Prostate gland (tissue), 2 donors: ENCODE data around the gene DNAJC5G.

Experiments
- POLR2A ChIP-seq: fragments of 450-650 bp; IDR thresholded peaks from one replicate; pipeline ENCODE4 v1.6.1; 2016; ENCODE audit warnings: antibody characterized with exemption, mild to moderate bottlenecking
- TF ChIP-seq, protein P1 (sequence below), 4 experiments: fragments of 200-600 bp in 2 of 4; fragments of 450-650 bp in 2 of 4; sonication (generic) in 2 of 4; IDR thresholded peaks; 1 replicate in 3 of 4; 2 replicates in 1 of 4; pipeline ENCODE4 v1.5.1; 2016 to 2019; ENCODE audit warnings: antibody characterized with exemption in 4 of 4, mild to moderate bottlenecking in 2 of 4, moderate library complexity in 2 of 4

DNA sequence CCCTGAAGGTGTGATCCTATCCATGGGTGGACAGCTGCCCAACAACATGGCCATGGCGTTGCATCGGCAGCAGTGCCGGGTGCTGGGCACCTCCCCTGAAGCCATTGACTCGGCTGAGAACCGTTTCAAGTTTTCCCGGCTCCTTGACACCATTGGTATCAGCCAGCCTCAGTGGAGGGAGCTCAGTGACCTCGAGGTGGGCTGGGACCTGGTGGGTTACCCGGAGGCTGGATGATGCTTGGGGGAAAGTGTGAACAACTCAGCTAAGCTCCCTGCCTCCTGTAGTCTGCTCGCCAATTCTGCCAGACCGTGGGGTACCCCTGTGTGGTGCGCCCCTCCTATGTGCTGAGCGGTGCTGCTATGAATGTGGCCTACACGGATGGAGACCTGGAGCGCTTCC is 41.9 kb upstream of the DNAJC5G start:
- TF ChIP-seq, protein P1, sequence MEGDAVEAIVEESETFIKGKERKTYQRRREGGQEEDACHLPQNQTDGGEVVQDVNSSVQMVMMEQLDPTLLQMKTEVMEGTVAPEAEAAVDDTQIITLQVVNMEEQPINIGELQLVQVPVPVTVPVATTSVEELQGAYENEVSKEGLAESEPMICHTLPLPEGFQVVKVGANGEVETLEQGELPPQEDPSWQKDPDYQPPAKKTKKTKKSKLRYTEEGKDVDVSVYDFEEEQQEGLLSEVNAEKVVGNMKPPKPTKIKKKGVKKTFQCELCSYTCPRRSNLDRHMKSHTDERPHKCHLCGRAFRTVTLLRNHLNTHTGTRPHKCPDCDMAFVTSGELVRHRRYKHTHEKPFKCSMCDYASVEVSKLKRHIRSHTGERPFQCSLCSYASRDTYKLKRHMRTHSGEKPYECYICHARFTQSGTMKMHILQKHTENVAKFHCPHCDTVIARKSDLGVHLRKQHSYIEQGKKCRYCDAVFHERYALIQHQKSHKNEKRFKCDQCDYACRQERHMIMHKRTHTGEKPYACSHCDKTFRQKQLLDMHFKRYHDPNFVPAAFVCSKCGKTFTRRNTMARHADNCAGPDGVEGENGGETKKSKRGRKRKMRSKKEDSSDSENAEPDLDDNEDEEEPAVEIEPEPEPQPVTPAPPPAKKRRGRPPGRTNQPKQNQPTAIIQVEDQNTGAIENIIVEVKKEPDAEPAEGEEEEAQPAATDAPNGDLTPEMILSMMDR (IDR thresholded peaks at IDR 0.05): no peak
- no peak for TF ChIP-seq POLR2A
